Measurements from ENCODE around the gene NTN5.

The NTN5 gene

GRCh38 chr19:48628486-48629296 is 44.1 kb downstream of the NTN5 start:
- H3K4me3 ChIP-seq (ENCODE audit: low read depth, low read length): no peak overlapping the region
- DNase-seq (ENCODE audit: low read depth): no peak
- no peak for TF ChIP-seq CTCF (IDR thresholded peaks at IDR 0.05; ENCODE audit: insufficient read depth, low read depth, low read length, missing control alignments)

DNA sequence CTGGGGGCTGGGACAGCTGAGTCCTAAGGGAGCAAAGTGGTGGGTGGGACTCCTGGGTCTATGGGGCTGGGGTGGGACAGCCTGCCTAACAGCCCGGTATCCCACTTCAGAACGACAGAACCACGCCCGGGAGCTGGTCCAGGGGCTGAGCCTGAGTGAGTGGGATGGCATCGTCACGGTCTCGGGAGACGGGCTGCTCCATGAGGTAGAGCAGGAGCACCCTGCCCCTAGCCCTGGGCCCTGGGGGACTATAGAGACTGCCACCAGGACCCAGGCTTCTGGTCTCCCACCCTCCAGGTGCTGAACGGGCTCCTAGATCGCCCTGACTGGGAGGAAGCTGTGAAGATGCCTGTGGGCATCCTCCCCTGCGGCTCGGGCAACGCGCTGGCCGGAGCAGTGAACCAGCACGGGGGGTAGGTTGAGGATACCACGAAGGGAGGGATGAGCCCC is 44.9 kb downstream of the NTN5 start:
- no peak overlapping the region for H3K4me3 ChIP-seq (ENCODE audit: low read depth, low read length)
- no peak for TF ChIP-seq CTCF (IDR thresholded peaks at IDR 0.05; ENCODE audit: insufficient read depth, low read depth, low read length, missing control alignments)
- no peak for DNase-seq (ENCODE audit: low read depth)

GRCh38 chr19:48627201-48627864 is 45.5 kb downstream of the NTN5 start:
- H3K4me3 ChIP-seq (ENCODE audit: low read depth, low read length): no peak overlapping the region
- no peak for DNase-seq (ENCODE audit: low read depth)
- TF ChIP-seq CTCF (IDR thresholded peaks at IDR 0.05; ENCODE audit: insufficient read depth, low read depth, low read length, missing control alignments): no peak

DNA sequence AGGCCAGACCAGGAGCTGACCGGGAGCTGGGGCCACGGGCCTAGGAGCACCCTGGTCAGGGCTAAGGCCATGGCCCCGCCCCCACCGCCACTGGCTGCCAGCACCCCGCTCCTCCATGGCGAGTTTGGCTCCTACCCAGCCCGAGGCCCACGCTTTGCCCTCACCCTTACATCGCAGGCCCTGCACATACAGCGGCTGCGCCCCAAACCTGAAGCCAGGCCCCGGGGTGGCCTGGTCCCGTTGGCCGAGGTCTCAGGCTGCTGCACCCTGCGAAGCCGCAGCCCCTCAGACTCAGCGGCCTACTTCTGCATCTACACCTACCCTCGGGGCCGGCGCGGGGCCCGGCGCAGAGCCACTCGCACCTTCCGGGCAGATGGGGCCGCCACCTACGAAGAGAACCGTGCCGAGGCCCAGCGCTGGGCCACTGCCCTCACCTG is 46.9 kb downstream of the NTN5 start:
- DNase-seq (ENCODE audit: low read depth): no peak
- TF ChIP-seq CTCF (IDR thresholded peaks at IDR 0.05; ENCODE audit: insufficient read depth, low read depth, low read length, missing control alignments): no peak
- no peak overlapping the region for H3K4me3 ChIP-seq (ENCODE audit: low read depth, low read length)

DNA sequence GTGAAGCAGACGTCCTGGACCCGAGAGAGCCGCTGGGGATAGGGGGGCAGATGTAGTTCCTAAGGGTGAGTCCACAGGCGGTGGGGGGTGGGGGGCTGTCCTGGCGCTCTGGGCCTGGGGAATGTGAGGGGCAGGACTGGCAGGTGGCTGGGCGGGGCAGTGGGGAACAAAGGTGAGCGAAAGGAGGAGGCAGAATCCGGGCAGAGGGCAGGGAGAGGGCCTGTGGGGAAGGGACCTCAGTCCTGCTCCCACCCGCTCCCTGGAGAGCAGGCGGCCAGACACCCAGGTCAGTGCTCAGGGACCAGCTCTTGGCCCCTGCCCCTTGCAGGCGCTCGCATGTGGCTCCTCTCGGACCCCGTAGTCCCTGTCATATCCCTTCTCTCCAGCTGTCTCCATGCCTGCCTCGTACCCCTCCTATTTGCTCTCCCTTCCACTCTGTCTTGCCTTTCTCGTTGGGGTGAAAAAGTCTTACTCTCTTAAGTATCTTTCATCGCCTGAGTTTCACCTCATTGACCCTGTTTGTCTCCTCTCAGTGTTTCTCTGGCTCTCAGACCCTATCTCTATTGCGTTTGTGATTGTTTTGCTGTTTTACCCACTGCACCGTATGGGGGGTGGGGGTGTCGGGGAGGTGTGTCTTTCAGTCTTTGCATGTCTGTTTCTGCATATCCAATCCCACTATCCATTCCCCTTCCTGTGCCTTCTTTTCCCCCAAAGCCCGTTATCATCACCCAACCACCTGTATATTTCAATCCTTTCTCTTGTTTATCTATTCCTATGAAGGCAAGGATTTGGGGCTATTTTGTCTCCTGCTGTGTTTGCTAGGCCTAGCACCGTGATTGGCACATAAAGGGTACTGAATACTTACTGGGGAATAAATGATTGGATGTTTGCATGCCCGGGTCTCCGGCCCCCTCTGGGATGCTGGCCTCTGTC is 47.8 kb downstream of the NTN5 start:
- no peak for TF ChIP-seq CTCF (IDR thresholded peaks at IDR 0.05; ENCODE audit: insufficient read depth, low read depth, low read length, missing control alignments)
- no peak for DNase-seq (ENCODE audit: low read depth)
- peak overlapping the region; percentile 47 for H3K4me3 ChIP-seq (ENCODE audit: low read depth, low read length)

- no peak for TF ChIP-seq CTCF (IDR thresholded peaks at IDR 0.05; ENCODE audit: insufficient read depth, low read depth, low read length, missing control alignments)
- H3K4me3 ChIP-seq (ENCODE audit: low read depth, low read length): peak overlapping the region; percentile 47
- DNase-seq (ENCODE audit: low read depth): peak; percentile 98
Measured at GRCh38 chr19:48624067-48624594, 48.7 kb downstream of the NTN5 start.
